T-helper 2 cell treated with Interferon-gamma antibody and Interleukin-4, amounts not matched to agents 5 μg/mL and 100 μg/mL, for 36 hours (primary cell): ENCODE data around the gene HSP90AB1.

Experiments
- DNase-seq: peaks from one replicate; pipeline ENCODE4 v3.0.0; 2021; ENCODE audit warnings: low spot score
- H3K27ac Mint-ChIP-seq: one replicate; pipeline ENCODE4 v1.8.0; 2021; ENCODE audit warnings: mild to moderate bottlenecking, mixed read lengths
- H3K27me3 Mint-ChIP-seq: one replicate; pipeline ENCODE4 v1.8.0; 2021; ENCODE audit warnings: low read depth, mixed read lengths
- H3K36me3 Mint-ChIP-seq: one replicate; pipeline ENCODE4 v1.8.0; 2021; ENCODE audit warnings: low read depth, mixed read lengths
- H3K4me1 Mint-ChIP-seq: one replicate; pipeline ENCODE4 v1.8.0; 2021; ENCODE audit warnings: low read depth, mixed read lengths
- H3K4me3 Mint-ChIP-seq: one replicate; pipeline ENCODE4 v1.8.0; 2022; ENCODE audit warnings: mild to moderate bottlenecking, moderate library complexity, mixed read lengths
- H3K9me3 Mint-ChIP-seq: one replicate; pipeline ENCODE4 v1.8.0; 2021; ENCODE audit warnings: mixed read lengths

HSP90AB1 gene

DNA sequence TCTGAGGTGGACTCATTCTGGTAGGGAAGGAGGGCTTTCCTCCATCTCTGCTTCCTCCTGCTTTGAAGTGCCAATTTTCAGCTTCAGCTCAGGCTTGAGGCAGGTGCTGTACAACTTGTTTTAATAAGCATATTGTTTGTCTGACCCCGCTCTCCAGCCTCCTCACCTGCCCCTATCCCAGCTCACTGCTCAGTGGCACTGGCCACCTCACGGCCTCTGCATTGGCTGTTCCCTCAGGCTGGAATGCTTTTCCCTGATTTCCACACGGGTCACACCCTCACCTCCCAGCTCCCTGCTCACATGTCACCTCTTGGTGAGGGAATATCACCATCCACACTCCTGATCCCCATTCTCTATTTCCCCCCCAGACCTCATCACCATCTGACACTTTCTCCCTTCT, 52.0 kb downstream of the HSP90AB1 start:
- H3K27me3 Mint-ChIP-seq = peaks cover 35% of the 10 kb centered on the region
- no peak overlapping the region for H3K27ac Mint-ChIP-seq
- H3K4me1 Mint-ChIP-seq = peaks cover 2% of the 10 kb centered on the region
- DNase-seq = no peak
- H3K4me3 Mint-ChIP-seq = peak overlapping the region; percentile 15
- H3K36me3 Mint-ChIP-seq = peaks cover 36% of the 10 kb centered on the region
- no peaks in the 10 kb centered on the region for H3K9me3 Mint-ChIP-seq

DNA sequence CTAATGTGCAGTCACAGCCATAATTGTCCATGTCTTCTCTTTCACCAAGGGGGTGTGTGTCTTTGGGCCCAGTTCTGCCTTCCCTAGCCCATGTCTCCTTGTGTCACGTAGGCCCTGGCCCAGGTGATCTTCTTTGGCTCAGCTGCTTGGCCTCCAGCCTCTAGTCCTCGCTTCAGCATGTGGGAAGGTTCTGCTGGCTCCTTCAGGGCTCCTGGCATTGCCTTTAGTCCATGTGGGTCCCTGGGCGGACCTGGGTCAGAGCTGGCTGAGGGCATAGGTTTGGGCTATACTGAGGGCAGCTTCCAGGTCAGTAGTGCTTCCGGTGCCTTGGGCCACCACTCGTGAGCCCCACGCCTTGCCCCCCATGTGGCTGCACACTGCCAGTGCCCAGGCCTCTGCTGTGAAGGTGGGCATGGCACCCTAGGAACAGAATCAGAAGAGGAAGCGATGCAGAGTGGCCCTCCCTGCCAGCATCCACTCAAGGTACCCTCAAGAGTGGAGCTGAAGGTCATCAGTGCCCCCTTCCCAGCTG, 53.5 kb downstream of the HSP90AB1 start:
- DNase-seq = no peak
- peaks cover 38% of the 10 kb centered on the region for H3K36me3 Mint-ChIP-seq

DNA sequence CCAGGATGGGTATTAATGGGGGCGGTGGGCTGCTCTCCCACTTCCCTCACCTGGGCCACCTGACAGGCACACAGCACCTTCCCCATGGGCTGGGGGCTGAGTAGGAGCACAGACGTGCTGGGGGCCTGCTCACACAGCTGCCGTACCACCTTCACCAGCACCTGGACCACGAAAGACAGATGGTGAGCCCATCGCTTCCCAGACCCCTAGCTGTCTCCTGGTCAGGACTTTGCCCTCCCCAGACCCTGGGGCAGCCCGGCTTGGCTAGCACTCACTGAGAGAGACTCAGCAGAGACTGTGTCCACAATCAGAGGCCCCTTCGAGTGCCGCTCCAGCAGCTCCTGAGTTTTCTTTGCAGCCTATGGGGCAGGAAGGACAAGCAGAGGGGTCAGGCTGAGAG, 54.2 kb downstream of the HSP90AB1 start:
- H3K36me3 Mint-ChIP-seq = peaks cover 45% of the 10 kb centered on the region
- H3K4me1 Mint-ChIP-seq = peaks cover 6% of the 10 kb centered on the region
- no peak for DNase-seq
- H3K4me3 Mint-ChIP-seq = no peak overlapping the region
- no peaks in the 10 kb centered on the region for H3K9me3 Mint-ChIP-seq
- H3K27me3 Mint-ChIP-seq = peaks cover 24% of the 10 kb centered on the region
- H3K27ac Mint-ChIP-seq = no peak overlapping the region

More for the DNA sequence above, 53.5 kb downstream of the HSP90AB1 start:
- no peak overlapping the region for H3K4me3 Mint-ChIP-seq
- no peaks in the 10 kb centered on the region for H3K9me3 Mint-ChIP-seq
- peaks cover 3% of the 10 kb centered on the region for H3K4me1 Mint-ChIP-seq
- peaks cover 29% of the 10 kb centered on the region for H3K27me3 Mint-ChIP-seq
- no peak overlapping the region for H3K27ac Mint-ChIP-seq

DNA sequence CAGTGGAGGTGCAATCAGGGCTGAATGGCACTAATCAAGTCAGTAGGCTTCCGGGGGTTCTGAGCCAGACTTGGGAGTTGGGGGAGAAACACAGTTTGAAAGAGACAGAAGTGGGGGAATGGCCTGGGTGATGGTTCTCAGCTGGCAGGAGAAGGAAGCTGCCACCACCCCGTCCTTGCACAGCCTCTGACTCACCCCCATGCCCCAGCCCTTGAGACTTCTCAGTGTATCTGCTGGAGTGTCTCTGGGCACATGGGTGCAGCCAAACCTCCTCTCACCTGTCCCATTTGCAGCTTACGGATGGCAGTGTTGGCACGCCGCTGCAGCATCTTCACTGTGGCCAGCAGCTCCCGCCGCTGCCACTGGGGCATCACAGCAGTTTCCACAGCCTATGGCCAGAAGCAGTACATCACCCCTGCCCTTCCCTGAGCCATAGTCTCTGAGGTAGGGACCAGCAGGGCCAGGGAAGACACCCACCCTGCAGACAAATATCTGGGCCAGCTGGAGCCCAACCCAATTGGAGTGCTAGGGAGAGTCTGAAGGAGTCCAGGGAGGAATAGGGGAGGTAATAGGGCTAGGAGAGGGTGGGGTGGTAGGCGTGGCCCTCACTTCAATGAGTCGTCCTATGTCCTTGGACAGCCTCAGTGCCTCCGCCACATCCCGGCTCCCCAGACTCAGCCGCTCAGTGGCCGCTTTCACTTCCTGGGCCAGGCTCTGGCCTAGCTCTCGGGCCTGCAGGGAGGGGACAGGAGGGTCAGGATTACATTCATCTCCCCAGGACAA, 55.1 kb downstream of the HSP90AB1 start:
- DNase-seq = no peak
- no peak overlapping the region for H3K27ac Mint-ChIP-seq
- H3K36me3 Mint-ChIP-seq = peaks cover 45% of the 10 kb centered on the region
- H3K4me3 Mint-ChIP-seq = no peak overlapping the region
- peaks cover 6% of the 10 kb centered on the region for H3K4me1 Mint-ChIP-seq
- H3K27me3 Mint-ChIP-seq = peaks cover 16% of the 10 kb centered on the region
- H3K9me3 Mint-ChIP-seq = no peaks in the 10 kb centered on the region

DNA sequence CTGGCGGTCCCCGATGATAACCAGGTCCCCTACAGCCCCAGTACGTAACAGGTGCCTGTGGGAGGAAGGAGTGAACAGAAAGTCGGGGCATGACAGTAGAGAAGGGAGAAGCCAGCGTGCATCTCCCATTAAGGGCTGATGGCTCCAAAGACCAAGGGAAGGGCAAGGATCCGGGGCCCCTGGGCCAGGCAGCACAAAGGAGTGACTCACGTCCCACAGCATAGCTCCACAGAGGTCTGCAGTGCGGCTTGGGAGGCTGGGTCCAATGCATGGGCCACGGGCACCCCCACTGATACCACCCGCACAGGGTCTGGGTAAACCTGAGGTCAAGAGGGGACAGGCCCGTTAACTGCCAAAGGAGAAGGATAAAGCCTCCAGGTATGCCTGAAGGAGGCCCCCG, 56.0 kb downstream of the HSP90AB1 start:
- H3K27me3 Mint-ChIP-seq = peaks cover 11% of the 10 kb centered on the region
- H3K4me1 Mint-ChIP-seq = peaks cover 6% of the 10 kb centered on the region
- H3K27ac Mint-ChIP-seq = no peak overlapping the region
- DNase-seq = no peak
- no peaks in the 10 kb centered on the region for H3K9me3 Mint-ChIP-seq
- H3K4me3 Mint-ChIP-seq = no peak overlapping the region
- H3K36me3 Mint-ChIP-seq = peaks cover 45% of the 10 kb centered on the region
